ENCODE results near the gene IRX6. TPM values are rescaled to one million over a fixed set of nuclear protein-coding genes. Genes with fewer than 3 reads are reported as not detected.

IRX6 gene
- total RNA-seq, 1 experiment from 2014 or later: not detected

GRCh38 chr16:55372792-55373488 lies 48.9 kb downstream of the IRX6 start:
- Histone ChIP-seq H3K4me3 (ENCODE audit: low read depth, low read length) (no peak overlapping the region), H3K36me3 (ENCODE audit: control insufficient read depth, insufficient read depth, low read length) (no peaks in the 10 kb centered on the region), H3K27me3 (replicated peaks; ENCODE audit: control insufficient read depth, insufficient read depth, low read length) (no peaks in the 10 kb centered on the region), H3K4me1 (peaks cover 6% of the 10 kb centered on the region; the same call in 1 of the 2 replicates), H3K9me3 (no peaks in the 10 kb centered on the region)
- no peak overlapping the region for H3K4me3 Mint-ChIP-seq (ENCODE audit: unreplicated experiment)
- BruUV-seq (replicated peaks): no TSS peak
- no peaks in the 10 kb centered on the region for H3K9me3 Mint-ChIP-seq (ENCODE audit: unreplicated experiment)
- no peaks in the 10 kb centered on the region for H3K36me3 Mint-ChIP-seq (ENCODE audit: insufficient read depth, unreplicated experiment)
- no peak for DNase-seq
- intact Hi-C loops (cut with micrococcal nuclease; ENCODE audit: unreplicated experiment): loop anchor here (10.0 kb wide), 1 partner anchor 438 kb away; the partner anchor contains the start of gene IRX5
- H3K27ac Mint-ChIP-seq (ENCODE audit: unreplicated experiment): no peak overlapping the region
- POLR2A ChIA-PET: interaction anchor here (0.6 kb wide), 1 partner anchor 1252 kb away, joined by 3 read pairs; no protein-coding TSS in a partner anchor
- peaks cover 8% of the 10 kb centered on the region for H3K4me1 Mint-ChIP-seq (ENCODE audit: low read depth, unreplicated experiment)
- CTCF ChIA-PET: interaction anchor here (0.8 kb wide), 1 partner anchor 10 kb away, joined by 4 read pairs; no protein-coding TSS in a partner anchor
- H3K27me3 Mint-ChIP-seq (ENCODE audit: insufficient read depth, unreplicated experiment): peaks cover 4% of the 10 kb centered on the region
- TF ChIP-seq CTCF (IDR thresholded peaks at IDR 0.05; ENCODE audit: insufficient read depth in 1 of 2, low read depth in 1 of 2, low read length in 1 of 2, severe bottlenecking in 1 of 2, unreplicated experiment in 1 of 2): no peak

GRCh38 chr16:55373489-55373832 lies 49.5 kb downstream of the IRX6 start:
- BruUV-seq (replicated peaks): no TSS peak
- no peak for DNase-seq
- Histone ChIP-seq H3K36me3 (ENCODE audit: control insufficient read depth, insufficient read depth, low read length) (no peaks in the 10 kb centered on the region), H3K4me1 (peaks cover 10% of the 10 kb centered on the region; the same call in 1 of the 2 replicates), H3K27me3 (replicated peaks; ENCODE audit: control insufficient read depth, insufficient read depth, low read length) (no peaks in the 10 kb centered on the region), H3K9me3 (no peaks in the 10 kb centered on the region), H3K4me3 (ENCODE audit: low read depth, low read length) (no peak overlapping the region)
- Mint-ChIP-seq H3K27ac (ENCODE audit: unreplicated experiment) (no peak overlapping the region), H3K4me3 (ENCODE audit: unreplicated experiment) (no peak overlapping the region), H3K9me3 (ENCODE audit: unreplicated experiment) (no peaks in the 10 kb centered on the region), H3K36me3 (ENCODE audit: insufficient read depth, unreplicated experiment) (no peaks in the 10 kb centered on the region), H3K4me1 (ENCODE audit: low read depth, unreplicated experiment) (peaks cover 8% of the 10 kb centered on the region), H3K27me3 (ENCODE audit: insufficient read depth, unreplicated experiment) (peaks cover 4% of the 10 kb centered on the region)
- TF ChIP-seq CTCF (IDR thresholded peaks at IDR 0.05; ENCODE audit: insufficient read depth in 1 of 2, low read depth in 1 of 2, low read length in 1 of 2, severe bottlenecking in 1 of 2, unreplicated experiment in 1 of 2): no peak
- ChIA-PET CTCF (no interaction called here), POLR2A (no interaction called here)
- intact Hi-C loops (cut with micrococcal nuclease; ENCODE audit: unreplicated experiment): loop anchor here (10.0 kb wide), 1 partner anchor 439 kb away; the partner anchor contains the start of gene IRX5

- no TSS peak for BruUV-seq (replicated peaks)
- Histone ChIP-seq H3K9me3 (no peaks in the 10 kb centered on the region), H3K4me1 (peaks cover 12% of the 10 kb centered on the region; the same call in 1 of the 2 replicates), H3K4me3 (ENCODE audit: low read depth, low read length) (no peak overlapping the region), H3K27me3 (replicated peaks; ENCODE audit: control insufficient read depth, insufficient read depth, low read length) (no peaks in the 10 kb centered on the region), H3K36me3 (ENCODE audit: control insufficient read depth, insufficient read depth, low read length) (no peaks in the 10 kb centered on the region)
- H3K9me3 Mint-ChIP-seq (ENCODE audit: unreplicated experiment): no peaks in the 10 kb centered on the region
- H3K4me1 Mint-ChIP-seq (ENCODE audit: low read depth, unreplicated experiment): no peaks in the 10 kb centered on the region
- no peaks in the 10 kb centered on the region for H3K36me3 Mint-ChIP-seq (ENCODE audit: insufficient read depth, unreplicated experiment)
- H3K27ac Mint-ChIP-seq (ENCODE audit: unreplicated experiment): no peak overlapping the region
- no peak for TF ChIP-seq CTCF (IDR thresholded peaks at IDR 0.05; ENCODE audit: insufficient read depth in 1 of 2, low read depth in 1 of 2, low read length in 1 of 2, severe bottlenecking in 1 of 2, unreplicated experiment in 1 of 2)
- no peaks in the 10 kb centered on the region for H3K27me3 Mint-ChIP-seq (ENCODE audit: insufficient read depth, unreplicated experiment)
- no peak for DNase-seq
- intact Hi-C loops (cut with micrococcal nuclease; ENCODE audit: unreplicated experiment): loop anchor here (10.0 kb wide), 1 partner anchor 441 kb away; the partner anchor contains the start of gene IRX5
- H3K4me3 Mint-ChIP-seq (ENCODE audit: unreplicated experiment): no peak overlapping the region
- ChIA-PET POLR2A (no interaction called here), CTCF (no interaction called here)
These were observed 52.0 kb downstream of the IRX6 start for GRCh38 chr16:55376045-55376444.

Data from Caco-2 (cell line).